Peyer's patch (tissue), 4 donors: ENCODE results near the gene PACRG. TPM values are rescaled to one million over a fixed set of nuclear protein-coding genes. Genes with fewer than 3 reads are reported as not detected.

ENCODE experiments used
- DNase-seq, 3 donors: peaks; one replicate each; pipeline ENCODE4 v3.0.0-alpha.2; 2017 to 2019
- H3K27ac ChIP-seq, 4 donors: fragments of 200-600 bp; sonication (generic); one replicate each; pipeline ENCODE4 v1.5.1; 2016 to 2019
- H3K27me3 ChIP-seq, 2 donors: fragments of 200-600 bp; sonication (generic); one replicate each; pipeline ENCODE4 v1.5.1; 2019
- H3K36me3 ChIP-seq, 3 donors: fragments of 200-600 bp; sonication (generic); one replicate each; pipeline ENCODE4 v1.5.1; 2016 to 2019
- H3K4me1 ChIP-seq, 4 donors: fragments of 200-600 bp; sonication (generic); one replicate each; pipeline ENCODE4 v1.5.1; 2016 to 2019
- H3K4me3 ChIP-seq, 4 donors: fragments of 200-600 bp; sonication (generic); 1 replicate in 3 of 4; 2 replicates in 1 of 4; pipeline ENCODE4 v1.5.1; 2016 to 2019; ENCODE audit warnings: mild to moderate bottlenecking in 1 of 4
- H3K9me3 ChIP-seq, 4 donors: fragments of 200-600 bp; sonication (generic); one replicate each; pipeline ENCODE4 v1.5.1; 2016 to 2019; ENCODE audit warnings: mild to moderate bottlenecking in 1 of 4
- POLR2A ChIP-seq, 2 donors: fragments of 450-650 bp; IDR thresholded peaks; one replicate each; pipeline ENCODE4 v1.5.1; 2017; ENCODE audit warnings: antibody characterized with exemption in 2 of 2, mild to moderate bottlenecking in 2 of 2, moderate library complexity in 2 of 2
- total RNA-seq, 4 donors: library from RNA; depleted of rRNA; stranded (reverse); fragments of >200 nt; gene quantifications; one replicate each; pipeline ENCODE4 v1.1.0, GENCODE V29; 2016
- TF ChIP-seq, protein P1 (sequence below), 6 experiments: fragments of 450-650 bp in 4 of 6; fragments of 200-600 bp in 2 of 6; sonication (generic) in 1 of 6; IDR thresholded peaks; one replicate each; pipeline ENCODE4 v1.5.1; 2017 to 2019; ENCODE audit warnings: antibody characterized with exemption in 6 of 6, mild to moderate bottlenecking in 3 of 6, moderate library complexity in 1 of 6

The PACRG gene
- total RNA-seq, 4 donors from 2014 or later: 0.76 to 2.5 TPM; not detected in 2

DNA sequence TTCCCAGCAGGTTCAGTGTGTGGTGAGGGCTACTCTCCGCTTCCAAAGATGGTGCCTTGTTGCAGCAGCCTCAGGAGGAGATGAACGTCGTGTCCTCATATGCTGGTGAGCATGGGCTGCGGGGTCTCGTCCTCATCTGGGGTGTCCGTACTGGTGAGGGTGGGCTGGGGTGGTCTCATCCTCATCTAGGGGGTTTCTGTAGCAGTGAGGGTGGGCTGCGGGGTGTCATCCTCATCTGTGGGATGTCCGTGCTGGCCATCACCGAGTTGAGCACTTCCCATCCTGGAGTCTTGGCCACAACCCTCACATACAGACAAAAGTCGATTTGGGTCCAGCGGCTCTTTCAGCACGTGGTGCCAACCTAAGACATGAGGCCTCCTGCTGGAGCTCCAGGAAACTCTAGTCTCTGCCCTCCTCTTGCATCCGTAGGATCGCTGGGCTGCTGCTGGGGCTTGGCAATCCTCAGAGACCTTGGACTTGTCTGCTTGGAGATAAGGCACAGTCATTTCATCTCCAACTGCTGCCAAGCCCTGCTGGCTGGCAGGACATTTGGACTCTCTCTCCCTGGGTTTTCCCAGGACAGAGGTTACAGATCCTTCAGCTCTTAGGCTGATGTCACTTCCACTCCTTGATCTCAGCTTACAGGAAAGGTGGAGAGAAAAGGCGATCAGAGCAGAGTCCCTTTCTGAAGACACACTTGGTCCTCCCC, 160.4 kb downstream of the PACRG start:
- TF ChIP-seq, protein P1, sequence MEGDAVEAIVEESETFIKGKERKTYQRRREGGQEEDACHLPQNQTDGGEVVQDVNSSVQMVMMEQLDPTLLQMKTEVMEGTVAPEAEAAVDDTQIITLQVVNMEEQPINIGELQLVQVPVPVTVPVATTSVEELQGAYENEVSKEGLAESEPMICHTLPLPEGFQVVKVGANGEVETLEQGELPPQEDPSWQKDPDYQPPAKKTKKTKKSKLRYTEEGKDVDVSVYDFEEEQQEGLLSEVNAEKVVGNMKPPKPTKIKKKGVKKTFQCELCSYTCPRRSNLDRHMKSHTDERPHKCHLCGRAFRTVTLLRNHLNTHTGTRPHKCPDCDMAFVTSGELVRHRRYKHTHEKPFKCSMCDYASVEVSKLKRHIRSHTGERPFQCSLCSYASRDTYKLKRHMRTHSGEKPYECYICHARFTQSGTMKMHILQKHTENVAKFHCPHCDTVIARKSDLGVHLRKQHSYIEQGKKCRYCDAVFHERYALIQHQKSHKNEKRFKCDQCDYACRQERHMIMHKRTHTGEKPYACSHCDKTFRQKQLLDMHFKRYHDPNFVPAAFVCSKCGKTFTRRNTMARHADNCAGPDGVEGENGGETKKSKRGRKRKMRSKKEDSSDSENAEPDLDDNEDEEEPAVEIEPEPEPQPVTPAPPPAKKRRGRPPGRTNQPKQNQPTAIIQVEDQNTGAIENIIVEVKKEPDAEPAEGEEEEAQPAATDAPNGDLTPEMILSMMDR (IDR thresholded peaks at IDR 0.05): no peak
- no peak for TF ChIP-seq POLR2A (IDR thresholded peaks at IDR 0.05)
- DNase-seq: no peak
- H3K27ac ChIP-seq: no peak overlapping the region

DNA sequence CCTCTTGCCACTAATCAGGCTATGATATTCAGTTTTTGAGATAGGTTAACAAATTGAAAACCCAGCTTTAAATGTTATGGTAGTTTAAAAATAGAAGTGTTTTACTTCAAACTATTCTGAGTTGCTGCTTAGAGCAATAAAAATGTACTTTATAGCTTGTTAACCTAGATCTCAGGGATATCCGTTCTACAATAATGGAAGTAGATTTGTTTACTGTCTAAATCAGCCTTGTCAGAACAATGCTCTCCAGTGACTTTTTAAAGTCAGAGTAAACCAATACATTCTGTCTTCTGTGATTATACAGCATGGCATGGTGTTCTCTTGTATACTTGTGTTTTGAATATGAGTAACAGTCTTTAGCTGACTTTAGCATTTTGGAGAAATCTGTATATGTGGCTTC, 161.5 kb downstream of the PACRG start:
- Histone ChIP-seq H3K9me3 (peaks cover 0 to 3% (median 0%) of the 10 kb centered on the region in 4 donors), H3K4me3 (no peak overlapping the region), H3K36me3 (no peaks in the 10 kb centered on the region), H3K4me1 (no peaks in the 10 kb centered on the region), H3K27ac (no peak overlapping the region), H3K27me3 (no peaks in the 10 kb centered on the region)
- no peak for DNase-seq
- TF ChIP-seq, protein P1 (IDR thresholded peaks at IDR 0.05): no peak
- no peak for TF ChIP-seq POLR2A (IDR thresholded peaks at IDR 0.05)

More for the DNA sequence above, 160.4 kb downstream of the PACRG start:
- H3K36me3 ChIP-seq: no peaks in the 10 kb centered on the region
- no peak overlapping the region for H3K4me3 ChIP-seq
- H3K4me1 ChIP-seq: no peaks in the 10 kb centered on the region
- H3K9me3 ChIP-seq: peaks cover 0 to 3% (median 0%) of the 10 kb centered on the region in 4 donors
- no peaks in the 10 kb centered on the region for H3K27me3 ChIP-seq

DNA sequence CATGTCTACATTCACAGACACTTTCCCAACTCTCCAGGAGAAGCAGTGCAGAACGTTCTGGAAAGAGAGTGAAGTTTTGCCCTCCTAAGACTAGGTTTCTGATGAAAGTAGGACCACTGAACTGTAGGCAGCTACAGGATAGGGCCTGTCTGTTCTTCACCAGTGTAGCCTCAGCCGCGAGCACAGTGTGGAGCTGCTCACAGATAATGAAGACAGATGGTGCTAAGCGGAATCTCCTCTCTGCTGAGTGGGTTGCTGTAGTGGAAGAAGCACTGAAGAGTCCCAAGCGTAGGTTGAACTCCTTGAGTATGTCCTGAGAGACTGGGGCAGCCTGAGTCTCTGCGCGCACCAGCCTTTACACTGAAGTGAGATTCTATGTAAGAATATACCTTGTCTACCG, 170.2 kb downstream of the PACRG start:
- H3K4me3 ChIP-seq: no peak overlapping the region
- DNase-seq: no peak
- TF ChIP-seq, protein P1 (IDR thresholded peaks at IDR 0.05): no peak
- TF ChIP-seq POLR2A (IDR thresholded peaks at IDR 0.05): no peak
- no peaks in the 10 kb centered on the region for H3K4me1 ChIP-seq
- H3K9me3 ChIP-seq: no peaks in the 10 kb centered on the region
- no peak overlapping the region for H3K27ac ChIP-seq
- H3K36me3 ChIP-seq: no peaks in the 10 kb centered on the region
- no peaks in the 10 kb centered on the region for H3K27me3 ChIP-seq

DNA sequence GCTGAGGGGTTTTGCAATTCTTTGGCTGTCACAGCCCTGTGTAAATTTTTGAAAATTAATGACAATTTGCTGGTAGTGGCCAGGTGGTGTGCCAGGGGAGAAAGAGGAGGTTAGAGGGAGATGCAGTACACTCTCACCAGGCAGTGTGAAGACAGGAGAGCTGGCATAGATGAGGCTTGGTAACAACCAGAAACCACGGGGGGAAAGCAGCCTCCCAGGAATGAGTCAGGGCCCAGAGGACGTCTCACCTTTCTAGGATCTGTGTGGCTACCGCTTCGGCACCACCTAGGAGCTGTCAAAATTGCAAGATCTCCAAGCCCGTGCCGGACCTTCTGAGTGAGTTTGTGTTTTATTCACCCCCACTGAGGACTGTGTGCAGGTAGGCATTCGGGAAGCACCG, 171.4 kb downstream of the PACRG start:
- Histone ChIP-seq H3K36me3 (no peaks in the 10 kb centered on the region), H3K27me3 (no peaks in the 10 kb centered on the region), H3K9me3 (no peaks in the 10 kb centered on the region), H3K4me3 (no peak overlapping the region), H3K4me1 (no peaks in the 10 kb centered on the region), H3K27ac (no peak overlapping the region)
- TF ChIP-seq, protein P1 (IDR thresholded peaks at IDR 0.05): no peak
- TF ChIP-seq POLR2A (IDR thresholded peaks at IDR 0.05): no peak
- DNase-seq: no peak

DNA sequence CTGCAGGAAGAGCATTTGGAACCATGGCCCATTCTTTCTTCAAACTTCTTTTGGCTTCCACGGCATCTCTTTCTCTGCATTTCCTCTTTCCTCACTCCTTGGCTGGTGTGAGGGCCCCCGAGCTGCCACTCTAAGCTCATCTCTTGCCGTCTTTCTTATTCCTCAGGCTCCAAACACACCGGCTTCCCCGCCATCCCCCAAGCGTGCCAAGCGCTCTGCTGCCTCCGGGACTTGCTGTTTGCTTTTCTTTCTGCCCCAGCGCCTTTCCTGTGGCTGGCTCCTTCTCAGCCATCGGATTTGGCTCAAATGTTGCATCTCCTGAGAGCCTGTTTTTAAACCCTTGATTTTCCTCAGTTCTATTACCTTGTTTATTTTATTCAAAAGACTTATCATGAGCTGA, 172.7 kb downstream of the PACRG start:
- H3K4me3 ChIP-seq: no peak overlapping the region
- no peaks in the 10 kb centered on the region for H3K4me1 ChIP-seq
- no peaks in the 10 kb centered on the region for H3K36me3 ChIP-seq
- TF ChIP-seq, protein P1 (IDR thresholded peaks at IDR 0.05): no peak
- TF ChIP-seq POLR2A (IDR thresholded peaks at IDR 0.05): no peak
- DNase-seq: no peak
- H3K27me3 ChIP-seq: no peaks in the 10 kb centered on the region
- H3K27ac ChIP-seq: no peak overlapping the region
- no peaks in the 10 kb centered on the region for H3K9me3 ChIP-seq
